Bone marrow (tissue), 2 donors: ENCODE measurements around the gene ZNF337.
"Not testable (repeated sequence)": the region's sequence is repeated elsewhere in the genome, so short reads cannot be mapped to it uniquely, and the experiment has no call there.

ENCODE experiments used
- DNase-seq, 2 donors: peaks; one replicate each; lab custom pipeline; 2025; lab: John Stamatoyannopoulos, UW

Gene ZNF337

GRCh38 chr20:25696371-25697131, at the start of gene ZNF337:
ZNF337 (minus strand) TSS chr20:25696853; CDS start chr20:25686417, 10,436 bp downstream.
- DNase-seq, result peak; percentile 75 to 81

- no peak for DNase-seq
Observed at GRCh38 chr20:25745738-25746137, 49.1 kb upstream of the ZNF337 start.

- no peak for DNase-seq
Observed at GRCh38 chr20:25745100-25745499, 48.4 kb upstream of the ZNF337 start.

- no peak for DNase-seq
Observed at GRCh38 chr20:25744261-25744660, 47.6 kb upstream of the ZNF337 start.

- no peak for DNase-seq
Observed at GRCh38 chr20:25741088-25741487, 44.4 kb upstream of the ZNF337 start.

- no peak for DNase-seq
Observed at GRCh38 chr20:25739615-25740320, 43.1 kb upstream of the ZNF337 start.

- no peak for DNase-seq
Observed at GRCh38 chr20:25738198-25738597, 41.5 kb upstream of the ZNF337 start.

- DNase-seq, result no peak
Observed at GRCh38 chr20:25733903-25734302, 37.2 kb upstream of the ZNF337 start.

GRCh38 chr20:25730862-25731261, 34.2 kb upstream of the ZNF337 start:
- DNase-seq, result no peak

GRCh38 chr20:25726357-25726756, 29.7 kb upstream of the ZNF337 start:
- DNase-seq, result no peak

- DNase-seq, result no peak
Observed at GRCh38 chr20:25725639-25726038, 29.0 kb upstream of the ZNF337 start.

- no peak for DNase-seq
Observed at GRCh38 chr20:25723975-25724374, 27.3 kb upstream of the ZNF337 start.

GRCh38 chr20:25720285-25720684, 23.6 kb upstream of the ZNF337 start:
- DNase-seq, result no peak

GRCh38 chr20:25718896-25719809, 22.5 kb upstream of the ZNF337 start:
- not testable (repeated sequence) for DNase-seq

- no peak for DNase-seq
Observed at GRCh38 chr20:25707695-25708094, 11.0 kb upstream of the ZNF337 start.

- no peak for DNase-seq
Observed at GRCh38 chr20:25706793-25707192, 10.1 kb upstream of the ZNF337 start.

- no peak for DNase-seq
Observed at GRCh38 chr20:25705830-25706351, 9.2 kb upstream of the ZNF337 start.

- not testable (repeated sequence) for DNase-seq
Observed at GRCh38 chr20:25704303-25704702, 7.7 kb upstream of the ZNF337 start.

GRCh38 chr20:25700835-25701234, 4.2 kb upstream of the ZNF337 start:
- DNase-seq, result not testable (repeated sequence)

- no peak for DNase-seq
Observed at GRCh38 chr20:25699914-25700313, 3.3 kb upstream of the ZNF337 start.

- DNase-seq, result no peak
Observed at GRCh38 chr20:25697132-25697446, 436 bp upstream of the ZNF337 start.
